Measurements from ENCODE around the gene AKAP14.

DNA sequence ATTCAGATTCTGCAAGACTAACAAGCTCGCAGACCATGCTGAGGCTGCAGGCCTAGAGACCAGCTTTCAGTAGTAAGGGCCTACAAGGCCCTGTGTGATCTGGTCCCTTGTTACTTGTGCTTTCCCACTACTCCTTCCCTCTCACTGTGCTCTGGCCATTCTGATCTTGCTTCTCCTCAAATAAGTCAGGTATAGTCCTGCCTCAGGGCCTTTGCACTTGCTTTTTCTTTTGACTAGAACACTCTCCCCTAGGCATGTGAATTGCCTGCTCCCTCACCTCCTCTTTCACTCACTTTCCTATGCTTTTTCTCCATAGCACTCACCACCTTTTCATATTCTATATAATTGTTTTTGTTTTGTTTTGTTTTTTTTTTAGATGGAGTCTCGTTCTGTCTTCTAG lies 22.2 kb downstream of the AKAP14 start:
- TF ChIP-seq, protein P1, sequence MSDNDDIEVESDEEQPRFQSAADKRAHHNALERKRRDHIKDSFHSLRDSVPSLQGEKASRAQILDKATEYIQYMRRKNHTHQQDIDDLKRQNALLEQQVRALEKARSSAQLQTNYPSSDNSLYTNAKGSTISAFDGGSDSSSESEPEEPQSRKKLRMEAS (IDR thresholded peaks at IDR 0.05; ENCODE audit: low read depth, low read length), result no peak
- TF ChIP-seq, protein P2, sequence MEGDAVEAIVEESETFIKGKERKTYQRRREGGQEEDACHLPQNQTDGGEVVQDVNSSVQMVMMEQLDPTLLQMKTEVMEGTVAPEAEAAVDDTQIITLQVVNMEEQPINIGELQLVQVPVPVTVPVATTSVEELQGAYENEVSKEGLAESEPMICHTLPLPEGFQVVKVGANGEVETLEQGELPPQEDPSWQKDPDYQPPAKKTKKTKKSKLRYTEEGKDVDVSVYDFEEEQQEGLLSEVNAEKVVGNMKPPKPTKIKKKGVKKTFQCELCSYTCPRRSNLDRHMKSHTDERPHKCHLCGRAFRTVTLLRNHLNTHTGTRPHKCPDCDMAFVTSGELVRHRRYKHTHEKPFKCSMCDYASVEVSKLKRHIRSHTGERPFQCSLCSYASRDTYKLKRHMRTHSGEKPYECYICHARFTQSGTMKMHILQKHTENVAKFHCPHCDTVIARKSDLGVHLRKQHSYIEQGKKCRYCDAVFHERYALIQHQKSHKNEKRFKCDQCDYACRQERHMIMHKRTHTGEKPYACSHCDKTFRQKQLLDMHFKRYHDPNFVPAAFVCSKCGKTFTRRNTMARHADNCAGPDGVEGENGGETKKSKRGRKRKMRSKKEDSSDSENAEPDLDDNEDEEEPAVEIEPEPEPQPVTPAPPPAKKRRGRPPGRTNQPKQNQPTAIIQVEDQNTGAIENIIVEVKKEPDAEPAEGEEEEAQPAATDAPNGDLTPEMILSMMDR (IDR thresholded peaks at IDR 0.05; ENCODE audit: low read depth, low read length), result no peak

Measured in NB4 (cell line).